Body of pancreas (tissue), 4 donors: ENCODE data around the gene GUCA2B.

Source experiments
- POLR2A ChIP-seq, 3 donors: fragments of 450-650 bp; IDR thresholded peaks; one replicate each; pipeline ENCODE4 v1.6.1; 2016; ENCODE audit warnings: antibody characterized with exemption in 3 of 3, mild to moderate bottlenecking in 2 of 3
- TF ChIP-seq, protein P1 (sequence below), 7 experiments: fragments of 450-650 bp in 4 of 7; fragments of 200-600 bp in 3 of 7; sonication (generic) in 3 of 7; IDR thresholded peaks; one replicate each; pipeline ENCODE4 v1.5.1; 2016 to 2019; ENCODE audit warnings: antibody characterized with exemption in 7 of 7

DNA sequence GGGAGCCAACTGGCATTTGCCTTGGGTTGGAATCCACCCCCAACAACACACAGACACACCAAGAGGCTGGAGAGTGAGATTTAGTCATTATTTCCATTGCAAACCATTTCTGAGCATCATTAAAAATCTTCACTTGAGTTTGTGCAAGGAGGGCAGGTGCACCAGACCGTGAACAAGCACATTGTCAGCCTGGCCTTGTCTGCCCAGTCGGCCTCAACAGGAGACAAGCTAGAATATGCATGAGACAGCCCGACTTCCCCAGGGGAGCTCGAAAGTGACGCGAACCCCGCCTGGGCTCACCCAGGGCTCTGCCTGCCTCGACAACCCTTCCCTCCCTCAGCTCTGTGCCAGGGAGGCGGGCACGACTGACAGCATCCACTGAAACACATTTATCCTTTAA is 15.4 kb upstream of the GUCA2B start:
- TF ChIP-seq POLR2A (IDR thresholded peaks at IDR 0.05): no peak
- TF ChIP-seq, protein P1, sequence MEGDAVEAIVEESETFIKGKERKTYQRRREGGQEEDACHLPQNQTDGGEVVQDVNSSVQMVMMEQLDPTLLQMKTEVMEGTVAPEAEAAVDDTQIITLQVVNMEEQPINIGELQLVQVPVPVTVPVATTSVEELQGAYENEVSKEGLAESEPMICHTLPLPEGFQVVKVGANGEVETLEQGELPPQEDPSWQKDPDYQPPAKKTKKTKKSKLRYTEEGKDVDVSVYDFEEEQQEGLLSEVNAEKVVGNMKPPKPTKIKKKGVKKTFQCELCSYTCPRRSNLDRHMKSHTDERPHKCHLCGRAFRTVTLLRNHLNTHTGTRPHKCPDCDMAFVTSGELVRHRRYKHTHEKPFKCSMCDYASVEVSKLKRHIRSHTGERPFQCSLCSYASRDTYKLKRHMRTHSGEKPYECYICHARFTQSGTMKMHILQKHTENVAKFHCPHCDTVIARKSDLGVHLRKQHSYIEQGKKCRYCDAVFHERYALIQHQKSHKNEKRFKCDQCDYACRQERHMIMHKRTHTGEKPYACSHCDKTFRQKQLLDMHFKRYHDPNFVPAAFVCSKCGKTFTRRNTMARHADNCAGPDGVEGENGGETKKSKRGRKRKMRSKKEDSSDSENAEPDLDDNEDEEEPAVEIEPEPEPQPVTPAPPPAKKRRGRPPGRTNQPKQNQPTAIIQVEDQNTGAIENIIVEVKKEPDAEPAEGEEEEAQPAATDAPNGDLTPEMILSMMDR (IDR thresholded peaks at IDR 0.05): no peak
